Neural cell (in vitro differentiated cells): Measurements from ENCODE around the gene HLA-DPA1. TPM values are rescaled to one million over a fixed set of nuclear protein-coding genes. Genes with fewer than 3 reads are reported as not detected.

Source experiments
- H2AFZ ChIP-seq: fragments of 200-600, 300-800 bp; sonication (generic), shearing (Covaris generic); 2 replicates; pipeline ENCODE4 v1.6.0; 2014; ENCODE audit warnings: low read depth, mild to moderate bottlenecking, antibody characterized with exemption, low read length, moderate library complexity
- H3F3A ChIP-seq: fragments of 200-600 bp; shearing (Covaris generic); 2 replicates; pipeline ENCODE4 v1.6.1; 2016; ENCODE audit warnings: mild to moderate bottlenecking, moderate library complexity, mixed read lengths, antibody characterized with exemption, low read length; ENCODE audit not compliant: insufficient read depth, poor library complexity, severe bottlenecking
- H3K27ac ChIP-seq: fragments of 200-600, 300-800 bp; sonication (generic), shearing (Covaris generic); 2 replicates; pipeline ENCODE4 v1.5.1; 2014; ENCODE audit warnings: mild to moderate bottlenecking, low read length, moderate library complexity
- H3K27me3 ChIP-seq: fragments of 300-800, 200-600 bp; sonication (generic), shearing (Covaris generic); 2 replicates; pipeline ENCODE4 v1.6.0; 2014; ENCODE audit warnings: mild to moderate bottlenecking, low read depth, low read length, moderate library complexity; ENCODE audit not compliant: insufficient read depth
- H3K36me3 ChIP-seq: fragments of 300-800, 200-600 bp; sonication (generic), shearing (Covaris generic); 2 replicates; pipeline ENCODE4 v1.5.1; 2014; ENCODE audit warnings: mild to moderate bottlenecking, antibody characterized with exemption, low read length, moderate library complexity; ENCODE audit not compliant: insufficient read depth
- H3K4me2 ChIP-seq: fragments of 300-800, 200-600 bp; sonication (generic), shearing (Covaris generic); 2 replicates; pipeline ENCODE4 v1.6.0; 2014; ENCODE audit warnings: mild to moderate bottlenecking, low read length
- H3K4me3 ChIP-seq: fragments of 300-800, 200-600 bp; sonication (generic), shearing (Covaris generic); 2 replicates; pipeline ENCODE4 v1.5.1; 2014; ENCODE audit warnings: mild to moderate bottlenecking, low read length, moderate library complexity
- H3K79me2 ChIP-seq: fragments of 200-600 bp; shearing (Covaris generic); replicated peaks from 2 replicates; pipeline ENCODE4 v1.6.0; 2014; ENCODE audit warnings: mild to moderate bottlenecking, low read length, moderate library complexity; ENCODE audit not compliant: insufficient read depth
- H3K9ac ChIP-seq: fragments of 300-800, 200-600 bp; sonication (generic), shearing (Covaris generic); 2 replicates; pipeline ENCODE4 v1.6.1; 2016; ENCODE audit warnings: mild to moderate bottlenecking, low read length, mixed read lengths
- H3K9me2 ChIP-seq: fragments of 200-600 bp; shearing (Covaris generic); 2 replicates; pipeline ENCODE4 v1.6.1; 2016; ENCODE audit warnings: mild to moderate bottlenecking, low read length, mixed read lengths; ENCODE audit not compliant: insufficient read depth
- H3K9me3 ChIP-seq: fragments of 200-600, 300-800 bp; sonication (generic), shearing (Covaris generic); 2 replicates; pipeline ENCODE4 v1.6.1; 2016; ENCODE audit warnings: mild to moderate bottlenecking, mixed run types, low read length, moderate library complexity, mixed read lengths
- H4K20me1 ChIP-seq: fragments of 200-600 bp; shearing (Covaris generic); 2 replicates; pipeline ENCODE4 v1.6.1; 2016; ENCODE audit warnings: mild to moderate bottlenecking, mixed run types; ENCODE audit not compliant: insufficient read depth
- EP300 ChIP-seq: fragments of 450-650 bp; conservative IDR thresholded peaks from 2 replicates; pipeline ENCODE4 v1.6.1; 2014; ENCODE audit warnings: antibody characterized with exemption, mild to moderate bottlenecking, moderate library complexity; ENCODE audit not compliant: poor library complexity, severe bottlenecking
- EZH2 ChIP-seq: fragments of 200-600, 300-800 bp; shearing (Covaris generic), sonication (generic); IDR thresholded peaks from 2 replicates; pipeline ENCODE4 v1.6.1; 2014; ENCODE audit warnings: antibody characterized with exemption, low read length, borderline replicate concordance, mild to moderate bottlenecking; ENCODE audit not compliant: insufficient read depth, poor library complexity, severe bottlenecking
- MXI1 ChIP-seq: fragments of 450-650 bp; conservative IDR thresholded peaks from 2 replicates; pipeline ENCODE4 v1.6.1; 2014; ENCODE audit warnings: antibody characterized with exemption, mild to moderate bottlenecking; ENCODE audit not compliant: poor library complexity, severe bottlenecking
- POLR2AphosphoS5 ChIP-seq: IDR thresholded peaks from 2 replicates; pipeline ENCODE4 v1.6.1; 2012
- RAD21 ChIP-seq: fragments of 450-650 bp; conservative IDR thresholded peaks from 2 replicates; pipeline ENCODE4 v1.6.1; 2014; ENCODE audit warnings: antibody characterized with exemption, mild to moderate bottlenecking, moderate library complexity
- SMC3 ChIP-seq: fragments of 450-650 bp; conservative IDR thresholded peaks from 2 replicates; pipeline ENCODE4 v1.6.1; 2014; ENCODE audit warnings: antibody characterized with exemption, mild to moderate bottlenecking, moderate library complexity; ENCODE audit not compliant: poor library complexity
- TAF1 ChIP-seq: IDR thresholded peaks from 2 replicates; pipeline ENCODE4 v1.6.1; 2012; ENCODE audit warnings: low read depth
- polyA plus RNA-seq: library from polyadenylated mRNA; depleted of rRNA; stranded (reverse); fragments of >200 nt; gene quantifications from 2 replicates; pipeline ENCODE4 v1.2.3, GENCODE V29; 2014
- TF ChIP-seq, protein P1 (sequence below): IDR thresholded peaks from 2 replicates; pipeline ENCODE4 v1.6.1; 2012; ENCODE audit warnings: borderline replicate concordance
- TF ChIP-seq, protein P2 (sequence below): fragments of 450-650 bp; IDR thresholded peaks from 2 replicates; pipeline ENCODE4 v1.5.1; 2014; ENCODE audit warnings: antibody characterized with exemption, mild to moderate bottlenecking, moderate library complexity; ENCODE audit not compliant: poor library complexity, severe bottlenecking

The HLA-DPA1 gene
- polyA plus RNA-seq, 1 donor from 2014 or later: not detected

DNA sequence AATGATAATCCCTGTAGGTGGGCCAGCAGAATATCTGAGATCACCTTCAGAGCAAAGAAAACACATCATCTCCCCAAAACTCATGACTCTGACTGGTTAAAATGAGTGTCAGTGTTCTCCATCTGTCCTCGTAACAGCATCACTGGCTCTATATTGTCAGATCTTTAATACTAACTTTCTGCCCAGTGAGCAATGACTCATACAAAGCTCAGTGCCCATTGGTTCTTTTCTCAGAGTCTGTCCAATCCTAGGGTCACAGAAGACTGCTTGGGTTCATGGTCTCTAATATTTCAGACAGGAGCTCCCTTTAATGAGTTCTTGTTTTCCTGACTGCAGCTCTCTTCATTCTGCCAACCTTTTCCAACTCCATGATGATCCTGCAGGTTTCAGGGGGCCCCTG is 38.7 kb upstream of the HLA-DPA1 start:
- TF ChIP-seq TAF1 (no peak), EP300 (no peak), EZH2 (no peak), SMC3 (no peak), MXI1 (no peak), POLR2AphosphoS5 (no peak), RAD21 (no peak)
- TF ChIP-seq, protein P1, sequence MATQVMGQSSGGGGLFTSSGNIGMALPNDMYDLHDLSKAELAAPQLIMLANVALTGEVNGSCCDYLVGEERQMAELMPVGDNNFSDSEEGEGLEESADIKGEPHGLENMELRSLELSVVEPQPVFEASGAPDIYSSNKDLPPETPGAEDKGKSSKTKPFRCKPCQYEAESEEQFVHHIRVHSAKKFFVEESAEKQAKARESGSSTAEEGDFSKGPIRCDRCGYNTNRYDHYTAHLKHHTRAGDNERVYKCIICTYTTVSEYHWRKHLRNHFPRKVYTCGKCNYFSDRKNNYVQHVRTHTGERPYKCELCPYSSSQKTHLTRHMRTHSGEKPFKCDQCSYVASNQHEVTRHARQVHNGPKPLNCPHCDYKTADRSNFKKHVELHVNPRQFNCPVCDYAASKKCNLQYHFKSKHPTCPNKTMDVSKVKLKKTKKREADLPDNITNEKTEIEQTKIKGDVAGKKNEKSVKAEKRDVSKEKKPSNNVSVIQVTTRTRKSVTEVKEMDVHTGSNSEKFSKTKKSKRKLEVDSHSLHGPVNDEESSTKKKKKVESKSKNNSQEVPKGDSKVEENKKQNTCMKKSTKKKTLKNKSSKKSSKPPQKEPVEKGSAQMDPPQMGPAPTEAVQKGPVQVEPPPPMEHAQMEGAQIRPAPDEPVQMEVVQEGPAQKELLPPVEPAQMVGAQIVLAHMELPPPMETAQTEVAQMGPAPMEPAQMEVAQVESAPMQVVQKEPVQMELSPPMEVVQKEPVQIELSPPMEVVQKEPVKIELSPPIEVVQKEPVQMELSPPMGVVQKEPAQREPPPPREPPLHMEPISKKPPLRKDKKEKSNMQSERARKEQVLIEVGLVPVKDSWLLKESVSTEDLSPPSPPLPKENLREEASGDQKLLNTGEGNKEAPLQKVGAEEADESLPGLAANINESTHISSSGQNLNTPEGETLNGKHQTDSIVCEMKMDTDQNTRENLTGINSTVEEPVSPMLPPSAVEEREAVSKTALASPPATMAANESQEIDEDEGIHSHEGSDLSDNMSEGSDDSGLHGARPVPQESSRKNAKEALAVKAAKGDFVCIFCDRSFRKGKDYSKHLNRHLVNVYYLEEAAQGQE: no peak
- TF ChIP-seq, protein P2, sequence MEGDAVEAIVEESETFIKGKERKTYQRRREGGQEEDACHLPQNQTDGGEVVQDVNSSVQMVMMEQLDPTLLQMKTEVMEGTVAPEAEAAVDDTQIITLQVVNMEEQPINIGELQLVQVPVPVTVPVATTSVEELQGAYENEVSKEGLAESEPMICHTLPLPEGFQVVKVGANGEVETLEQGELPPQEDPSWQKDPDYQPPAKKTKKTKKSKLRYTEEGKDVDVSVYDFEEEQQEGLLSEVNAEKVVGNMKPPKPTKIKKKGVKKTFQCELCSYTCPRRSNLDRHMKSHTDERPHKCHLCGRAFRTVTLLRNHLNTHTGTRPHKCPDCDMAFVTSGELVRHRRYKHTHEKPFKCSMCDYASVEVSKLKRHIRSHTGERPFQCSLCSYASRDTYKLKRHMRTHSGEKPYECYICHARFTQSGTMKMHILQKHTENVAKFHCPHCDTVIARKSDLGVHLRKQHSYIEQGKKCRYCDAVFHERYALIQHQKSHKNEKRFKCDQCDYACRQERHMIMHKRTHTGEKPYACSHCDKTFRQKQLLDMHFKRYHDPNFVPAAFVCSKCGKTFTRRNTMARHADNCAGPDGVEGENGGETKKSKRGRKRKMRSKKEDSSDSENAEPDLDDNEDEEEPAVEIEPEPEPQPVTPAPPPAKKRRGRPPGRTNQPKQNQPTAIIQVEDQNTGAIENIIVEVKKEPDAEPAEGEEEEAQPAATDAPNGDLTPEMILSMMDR: no peak
- no peak overlapping the region for H3K27ac ChIP-seq
- H3K9me3 ChIP-seq: no peaks in the 10 kb centered on the region
- H3K9me2 ChIP-seq: no peaks in the 10 kb centered on the region
- no peaks in the 10 kb centered on the region for H4K20me1 ChIP-seq
- H3K9ac ChIP-seq: no peak overlapping the region
- H3K4me3 ChIP-seq: no peak overlapping the region
- H3K36me3 ChIP-seq: no peaks in the 10 kb centered on the region
- peaks cover 8% of the 10 kb centered on the region for H3K27me3 ChIP-seq
- no peak overlapping the region for H3K4me2 ChIP-seq
- H3K79me2 ChIP-seq: no peaks in the 10 kb centered on the region
- no peaks in the 10 kb centered on the region for H3F3A ChIP-seq
- H2AFZ ChIP-seq: no peak overlapping the region

DNA sequence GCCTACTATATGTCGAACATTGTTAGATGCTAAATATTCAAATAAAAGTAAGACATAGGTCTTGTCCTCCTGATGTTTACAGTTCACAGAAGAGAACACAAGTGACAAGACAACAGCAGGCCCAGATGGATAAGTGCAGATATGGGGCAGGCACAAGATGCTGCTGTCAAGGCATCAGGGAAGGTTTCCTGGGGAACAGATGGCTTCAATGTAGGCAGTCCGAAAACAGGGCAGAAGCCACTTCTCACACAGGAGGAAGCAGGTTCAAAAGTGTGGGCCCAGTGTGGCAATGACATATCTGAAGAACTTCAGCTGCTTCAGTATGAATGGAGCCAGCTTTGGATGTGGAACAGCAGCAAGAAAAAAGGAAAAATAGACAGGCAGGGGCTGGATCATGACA is 34.9 kb upstream of the HLA-DPA1 start:
- no peak overlapping the region for H2AFZ ChIP-seq

More for the DNA sequence above, 34.9 kb upstream of the HLA-DPA1 start:
- H3K9me2 ChIP-seq: no peaks in the 10 kb centered on the region
- H3K27me3 ChIP-seq: peaks cover 10% of the 10 kb centered on the region
- TF ChIP-seq RAD21 (no peak), POLR2AphosphoS5 (no peak), EP300 (no peak), MXI1 (no peak), SMC3 (no peak), EZH2 (no peak), TAF1 (no peak)
- TF ChIP-seq, protein P2: no peak
- TF ChIP-seq, protein P1: no peak
- H3K27ac ChIP-seq: no peak overlapping the region
- no peaks in the 10 kb centered on the region for H3K79me2 ChIP-seq
- no peak overlapping the region for H3K9ac ChIP-seq
- no peaks in the 10 kb centered on the region for H4K20me1 ChIP-seq
- H3K4me2 ChIP-seq: no peak overlapping the region
- no peaks in the 10 kb centered on the region for H3F3A ChIP-seq
- no peak overlapping the region for H3K4me3 ChIP-seq
- H3K36me3 ChIP-seq: no peaks in the 10 kb centered on the region
- no peaks in the 10 kb centered on the region for H3K9me3 ChIP-seq
